DND-41 (cell line): Measurements from ENCODE around the gene DGKI.

ENCODE experiments used
- CTCF ChIP-seq: IDR thresholded peaks from 2 replicates; pipeline ENCODE4 v1.5.1; 2012; ENCODE audit warnings: borderline replicate concordance, low read length, moderate library complexity, mild to moderate bottlenecking; ENCODE audit not compliant: poor library complexity, severe bottlenecking; ENCODE audit errors: extremely low read depth
- EZH2 ChIP-seq: IDR thresholded peaks from 3 replicates; pipeline ENCODE4 v1.6.1; 2012; ENCODE audit warnings: borderline replicate concordance, low read depth, mild to moderate bottlenecking, moderate library complexity, low read length, inconsistent platforms; ENCODE audit not compliant: severe bottlenecking

GRCh38 chr7:137539111-137539715, 307.6 kb downstream of the DGKI start:
- TF ChIP-seq CTCF (no peak), EZH2 (no peak)
